HL-60 (cell line): ENCODE data around the gene GRID1.

ENCODE experiments used
- GABPA ChIP-seq: IDR thresholded peaks from 2 replicates; pipeline ENCODE4 v1.6.1; 2012; ENCODE audit warnings: low read depth
- POLR2AphosphoS5 ChIP-seq: IDR thresholded peaks from 2 replicates; pipeline ENCODE4 v1.6.1; 2012; ENCODE audit warnings: low read depth
- SPI1 ChIP-seq: IDR thresholded peaks from 2 replicates; pipeline ENCODE4 v1.6.1; 2012; ENCODE audit warnings: low read depth, mild to moderate bottlenecking, borderline replicate concordance
- TF ChIP-seq, protein P1 (sequence below): IDR thresholded peaks from one replicate; pipeline ENCODE4 v1.5.1; 2011; ENCODE audit warnings: low read length, control low read depth, inconsistent platforms; ENCODE audit not compliant: insufficient read depth
- TF ChIP-seq, protein P2 (sequence below): IDR thresholded peaks from 2 replicates; pipeline ENCODE4 v1.6.1; 2012; ENCODE audit warnings: low read depth; ENCODE audit not compliant: insufficient replicate concordance

DNA sequence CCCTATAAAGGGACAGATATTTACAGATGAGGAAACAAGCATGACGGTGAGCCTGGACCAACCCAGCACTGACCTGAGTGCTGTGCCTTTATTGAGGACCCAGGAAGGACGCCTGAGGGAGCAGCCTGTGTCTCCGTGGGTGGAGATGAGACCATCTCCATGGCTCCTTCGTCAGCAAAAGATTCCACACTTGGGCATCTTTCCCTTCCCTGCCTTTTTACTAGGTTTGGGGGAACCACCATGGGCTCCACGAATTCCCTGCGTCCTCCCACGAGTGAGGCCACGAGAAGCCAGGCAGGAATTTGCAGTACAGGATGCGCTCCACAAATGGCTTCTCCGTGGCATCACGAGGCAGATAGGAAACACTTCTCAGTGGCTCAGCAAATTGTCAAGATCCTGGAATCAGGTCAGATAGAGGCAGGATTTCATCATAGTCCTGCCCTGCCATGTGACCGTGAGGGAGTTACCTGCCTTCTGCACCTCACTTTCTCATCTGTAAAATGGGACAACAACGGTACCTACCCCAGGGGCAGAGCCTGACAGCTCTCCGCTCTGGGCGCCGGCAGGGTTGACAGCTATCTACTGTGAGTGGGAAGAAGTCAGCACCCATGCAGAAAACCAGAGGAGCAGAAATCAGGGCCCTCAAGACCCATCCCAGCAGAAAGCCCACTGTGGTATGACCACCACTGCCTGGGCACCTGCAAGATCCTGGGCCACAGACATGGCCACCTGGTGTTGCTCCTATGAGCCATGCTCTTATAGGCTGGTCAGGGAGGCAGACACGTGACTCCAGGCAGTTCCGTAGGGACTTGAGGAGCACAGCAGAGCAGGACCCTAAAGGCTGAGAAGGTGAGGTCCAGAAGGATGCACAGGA, 80.1 kb downstream of the GRID1 start:
- TF ChIP-seq, protein P1, sequence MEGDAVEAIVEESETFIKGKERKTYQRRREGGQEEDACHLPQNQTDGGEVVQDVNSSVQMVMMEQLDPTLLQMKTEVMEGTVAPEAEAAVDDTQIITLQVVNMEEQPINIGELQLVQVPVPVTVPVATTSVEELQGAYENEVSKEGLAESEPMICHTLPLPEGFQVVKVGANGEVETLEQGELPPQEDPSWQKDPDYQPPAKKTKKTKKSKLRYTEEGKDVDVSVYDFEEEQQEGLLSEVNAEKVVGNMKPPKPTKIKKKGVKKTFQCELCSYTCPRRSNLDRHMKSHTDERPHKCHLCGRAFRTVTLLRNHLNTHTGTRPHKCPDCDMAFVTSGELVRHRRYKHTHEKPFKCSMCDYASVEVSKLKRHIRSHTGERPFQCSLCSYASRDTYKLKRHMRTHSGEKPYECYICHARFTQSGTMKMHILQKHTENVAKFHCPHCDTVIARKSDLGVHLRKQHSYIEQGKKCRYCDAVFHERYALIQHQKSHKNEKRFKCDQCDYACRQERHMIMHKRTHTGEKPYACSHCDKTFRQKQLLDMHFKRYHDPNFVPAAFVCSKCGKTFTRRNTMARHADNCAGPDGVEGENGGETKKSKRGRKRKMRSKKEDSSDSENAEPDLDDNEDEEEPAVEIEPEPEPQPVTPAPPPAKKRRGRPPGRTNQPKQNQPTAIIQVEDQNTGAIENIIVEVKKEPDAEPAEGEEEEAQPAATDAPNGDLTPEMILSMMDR = no peak
- TF ChIP-seq POLR2AphosphoS5 (no peak), GABPA (no peak), SPI1 (no peak)
- TF ChIP-seq, protein P2, sequence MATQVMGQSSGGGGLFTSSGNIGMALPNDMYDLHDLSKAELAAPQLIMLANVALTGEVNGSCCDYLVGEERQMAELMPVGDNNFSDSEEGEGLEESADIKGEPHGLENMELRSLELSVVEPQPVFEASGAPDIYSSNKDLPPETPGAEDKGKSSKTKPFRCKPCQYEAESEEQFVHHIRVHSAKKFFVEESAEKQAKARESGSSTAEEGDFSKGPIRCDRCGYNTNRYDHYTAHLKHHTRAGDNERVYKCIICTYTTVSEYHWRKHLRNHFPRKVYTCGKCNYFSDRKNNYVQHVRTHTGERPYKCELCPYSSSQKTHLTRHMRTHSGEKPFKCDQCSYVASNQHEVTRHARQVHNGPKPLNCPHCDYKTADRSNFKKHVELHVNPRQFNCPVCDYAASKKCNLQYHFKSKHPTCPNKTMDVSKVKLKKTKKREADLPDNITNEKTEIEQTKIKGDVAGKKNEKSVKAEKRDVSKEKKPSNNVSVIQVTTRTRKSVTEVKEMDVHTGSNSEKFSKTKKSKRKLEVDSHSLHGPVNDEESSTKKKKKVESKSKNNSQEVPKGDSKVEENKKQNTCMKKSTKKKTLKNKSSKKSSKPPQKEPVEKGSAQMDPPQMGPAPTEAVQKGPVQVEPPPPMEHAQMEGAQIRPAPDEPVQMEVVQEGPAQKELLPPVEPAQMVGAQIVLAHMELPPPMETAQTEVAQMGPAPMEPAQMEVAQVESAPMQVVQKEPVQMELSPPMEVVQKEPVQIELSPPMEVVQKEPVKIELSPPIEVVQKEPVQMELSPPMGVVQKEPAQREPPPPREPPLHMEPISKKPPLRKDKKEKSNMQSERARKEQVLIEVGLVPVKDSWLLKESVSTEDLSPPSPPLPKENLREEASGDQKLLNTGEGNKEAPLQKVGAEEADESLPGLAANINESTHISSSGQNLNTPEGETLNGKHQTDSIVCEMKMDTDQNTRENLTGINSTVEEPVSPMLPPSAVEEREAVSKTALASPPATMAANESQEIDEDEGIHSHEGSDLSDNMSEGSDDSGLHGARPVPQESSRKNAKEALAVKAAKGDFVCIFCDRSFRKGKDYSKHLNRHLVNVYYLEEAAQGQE = no peak
